NCI-H2171 treated with DMSO at 0.1 percent for 48 hours (cell line): Measurements from ENCODE around the gene TRIM69.
"Not testable (repeated sequence)": the region's sequence is repeated elsewhere in the genome, so short reads cannot be mapped to it uniquely, and the experiment has no call there.

ENCODE experiments used
- DNase-seq: peaks from one replicate; lab custom pipeline; 2025; lab: John Stamatoyannopoulos, UW

Gene TRIM69

GRCh38 chr15:44736181-44736765, at the start of gene TRIM69:
Gene TRIM69 (plus strand): TSS chr15:44736528. CDS start chr15:44736705, 177 bp downstream.
- DNase-seq: no peak

GRCh38 chr15:44689318-44689717, 47.0 kb upstream of the TRIM69 start:
- not testable (repeated sequence) for DNase-seq

- DNase-seq: not testable (repeated sequence)
Measured at GRCh38 chr15:44690245-44690644, 46.1 kb upstream of the TRIM69 start.

GRCh38 chr15:44692659-44693058, 43.7 kb upstream of the TRIM69 start:
- no peak for DNase-seq

GRCh38 chr15:44694416-44694815, 41.9 kb upstream of the TRIM69 start:
- no peak for DNase-seq

- no peak for DNase-seq
Measured at GRCh38 chr15:44695294-44695693, 41.0 kb upstream of the TRIM69 start.

- DNase-seq: no peak
Measured at GRCh38 chr15:44697014-44697413, 39.3 kb upstream of the TRIM69 start.

GRCh38 chr15:44698641-44699040, 37.7 kb upstream of the TRIM69 start:
- DNase-seq: no peak

GRCh38 chr15:44700676-44701075, 35.7 kb upstream of the TRIM69 start:
- not testable (repeated sequence) for DNase-seq

GRCh38 chr15:44705986-44706385, 30.3 kb upstream of the TRIM69 start:
- no peak for DNase-seq

- no peak for DNase-seq
Measured at GRCh38 chr15:44706401-44706800, 29.9 kb upstream of the TRIM69 start.

GRCh38 chr15:44706946-44707636, 29.2 kb upstream of the TRIM69 start:
- DNase-seq: no peak

- DNase-seq: peak; percentile 35
Measured at GRCh38 chr15:44710236-44711095, 25.9 kb upstream of the TRIM69 start.

GRCh38 chr15:44711096-44711742, 25.1 kb upstream of the TRIM69 start, which contains the start of the genes B2M and PATL2:
Gene B2M (plus strand): TSS chr15:44711517. CDS start chr15:44711547, 30 bp downstream.
Gene PATL2 (minus strand): TSS chr15:44711323. CDS start chr15:44676490, 34,833 bp downstream.
- DNase-seq: peak; percentile 95

- DNase-seq: peak; percentile 47
Measured at GRCh38 chr15:44711743-44712345, 24.5 kb upstream of the TRIM69 start.

GRCh38 chr15:44712346-44713005, 23.9 kb upstream of the TRIM69 start:
- DNase-seq: peak; percentile 5

GRCh38 chr15:44713006-44713966, 23.0 kb upstream of the TRIM69 start:
- peak; percentile 4 for DNase-seq

GRCh38 chr15:44715142-44715796, 21.1 kb upstream of the TRIM69 start:
- no peak for DNase-seq

GRCh38 chr15:44715797-44716334, 20.5 kb upstream of the TRIM69 start:
- no peak for DNase-seq
